K562 (cell line): Measurements from ENCODE around the gene PATL2. TPM values are rescaled to one million over a fixed set of nuclear protein-coding genes. Genes with fewer than 3 reads are reported as not detected.
A peak's percentile ranks its signal among the peaks of the same experiment; 100 is the strongest.

Experiments used
- BRD9 ChIP-seq: fragments of 450-650 bp; IDR thresholded peaks from 2 replicates; pipeline ENCODE4 v1.6.1; 2018; ENCODE audit warnings: low read depth; ENCODE audit not compliant: partially characterized antibody
- CBX5 ChIP-seq: IDR thresholded peaks from 2 replicates; pipeline ENCODE4 v1.6.1; 2014; ENCODE audit warnings: low read depth, borderline replicate concordance
- COPS2 ChIP-seq: fragments of 450-650 bp; conservative IDR thresholded peaks from 2 replicates; pipeline ENCODE4 v1.6.1; 2016; ENCODE audit warnings: mild to moderate bottlenecking, moderate library complexity
- CSDE1 ChIP-seq, 2 experiments: fragments of 450-650 bp; IDR thresholded peaks; 2 replicates each; pipeline ENCODE4 v1.6.1; 2016; ENCODE audit warnings: mild to moderate bottlenecking in 1 of 2
- DNMT1 ChIP-seq: fragments of 450-650 bp; IDR thresholded peaks from 2 replicates; pipeline ENCODE4 v1.6.1; 2016; ENCODE audit warnings: antibody characterized with exemption, mild to moderate bottlenecking
- EHMT2 ChIP-seq: fragments of 450-650 bp; IDR thresholded peaks from 2 replicates; pipeline ENCODE4 v1.6.1; 2018; ENCODE audit warnings: antibody characterized with exemption
- HOXB6 ChIP-seq: fragments of 250-450 bp; sonication (Bioruptor Pico); IDR thresholded peaks from 2 replicates; pipeline ENCODE4 v1.5.1; 2022; ENCODE audit warnings: mild to moderate bottlenecking, borderline replicate concordance
- JUNB ChIP-seq: fragments of 450-650 bp; formaldehyde crosslinking; conservative IDR thresholded peaks from 2 replicates; pipeline ENCODE4 v1.4.0; 2020; ENCODE audit warnings: mild to moderate bottlenecking
- KLF10 ChIP-seq: fragments of 250-450 bp; sonication (Bioruptor Pico); IDR thresholded peaks from 2 replicates; pipeline ENCODE4 v1.6.1; 2021; ENCODE audit warnings: matching md5 sums
- RUNX1 ChIP-seq: sonication (generic); IDR thresholded peaks from 2 replicates; pipeline ENCODE4 v1.6.1; 2016; ENCODE audit warnings: antibody characterized with exemption, low read depth
- ZBTB1 ChIP-seq: sonication (generic); formaldehyde crosslinking; IDR thresholded peaks from 2 replicates; pipeline ENCODE4 v1.8.1; 2023; ENCODE audit warnings: missing genetic modification reagents, low read depth, mild to moderate bottlenecking, borderline replicate concordance
- ZFP1 ChIP-seq: fragments of 450-650 bp; formaldehyde crosslinking; IDR thresholded peaks from 2 replicates; pipeline ENCODE4 v1.4.0; 2020; ENCODE audit warnings: mild to moderate bottlenecking, mixed read lengths
- ZNF3 ChIP-seq: fragments of 250-450 bp; sonication (Bioruptor Pico); IDR thresholded peaks from 2 replicates; pipeline ENCODE4 v1.5.0; 2021; ENCODE audit warnings: mild to moderate bottlenecking, moderate library complexity
- ZNF324 ChIP-seq: fragments of 250-450 bp; sonication (Bioruptor Pico); IDR thresholded peaks from 2 replicates; pipeline ENCODE4 v1.4.0; 2020; ENCODE audit warnings: mild to moderate bottlenecking
- ZNF444 ChIP-seq: fragments of 250-450 bp; sonication (Bioruptor Pico); IDR thresholded peaks from 2 replicates; pipeline ENCODE4 v1.4.0; 2020; ENCODE audit warnings: mild to moderate bottlenecking, moderate library complexity
- polyA plus RNA-seq, 8 experiments: library from polyadenylated mRNA; depleted of rRNA in 4 of 8; stranded (reverse) in 5 of 8; unstranded in 3 of 8; fragments of >200 nt; fragmentation: Nextera tagmentation in 2 of 8; fragmentation: Illumina TruSeq in 1 of 8; extraction: Ambion mirVana in 2 of 8; extraction: Trizol in 1 of 8; gene quantifications; 2 replicates each; pipeline versions ENCODE4 v1.2.1 to v1.2.3, GENCODE V29; 2011 to 2014; ENCODE audit warnings: inconsistent platforms in 1 of 8, missing spikeins in 1 of 8
- total RNA-seq, 7 experiments: library from RNA; depleted of rRNA in 6 of 7; stranded (reverse); fragments of >200 nt in 6 of 7; fragmentation: Illumina TruSeq in 2 of 7; extraction: Trizol in 2 of 7; gene quantifications; 2 replicates each; pipeline versions ENCODE4 v1.2.1 to v1.2.3, GENCODE V29; 2011 to 2021; ENCODE audit warnings: low replicate concordance in 1 of 7
- TF ChIP-seq, protein P1 (sequence below): fragments of 450-650 bp; formaldehyde crosslinking; conservative IDR thresholded peaks from 2 replicates; pipeline ENCODE4 v1.4.0; 2022; ENCODE audit warnings: mild to moderate bottlenecking, missing genetic modification characterization
- TF ChIP-seq, protein P2 (sequence below): fragments of 250-450 bp; sonication (Bioruptor Pico); IDR thresholded peaks from 2 replicates; pipeline ENCODE4 v1.8.0; 2022; ENCODE audit warnings: moderate library complexity, mild to moderate bottlenecking, inconsistent platforms
- TF ChIP-seq, protein P3 (sequence below): IDR thresholded peaks from 3 replicates; pipeline ENCODE4 v1.6.1; 2011; ENCODE audit warnings: borderline replicate concordance, mild to moderate bottlenecking; ENCODE audit not compliant: insufficient read length, insufficient read depth
- TF ChIP-seq, protein P4 (sequence below): fragments of 450-650 bp; formaldehyde crosslinking; IDR thresholded peaks from 2 replicates; pipeline ENCODE4 v1.4.0; 2020; ENCODE audit warnings: mild to moderate bottlenecking, mixed read lengths
- TF ChIP-seq, protein P5 (sequence below): fragments of 250-450 bp; sonication (Bioruptor Pico); IDR thresholded peaks from 2 replicates; pipeline ENCODE4 v1.5.0; 2020; ENCODE audit warnings: mild to moderate bottlenecking, borderline replicate concordance

Gene PATL2
- total and polyA plus RNA-seq, 9 of the 15 experiments (the other 6 are each of a cell fraction or from before 2014, with no cell fraction given) = 0.42 to 1.1 (median 0.86) TPM

DNA sequence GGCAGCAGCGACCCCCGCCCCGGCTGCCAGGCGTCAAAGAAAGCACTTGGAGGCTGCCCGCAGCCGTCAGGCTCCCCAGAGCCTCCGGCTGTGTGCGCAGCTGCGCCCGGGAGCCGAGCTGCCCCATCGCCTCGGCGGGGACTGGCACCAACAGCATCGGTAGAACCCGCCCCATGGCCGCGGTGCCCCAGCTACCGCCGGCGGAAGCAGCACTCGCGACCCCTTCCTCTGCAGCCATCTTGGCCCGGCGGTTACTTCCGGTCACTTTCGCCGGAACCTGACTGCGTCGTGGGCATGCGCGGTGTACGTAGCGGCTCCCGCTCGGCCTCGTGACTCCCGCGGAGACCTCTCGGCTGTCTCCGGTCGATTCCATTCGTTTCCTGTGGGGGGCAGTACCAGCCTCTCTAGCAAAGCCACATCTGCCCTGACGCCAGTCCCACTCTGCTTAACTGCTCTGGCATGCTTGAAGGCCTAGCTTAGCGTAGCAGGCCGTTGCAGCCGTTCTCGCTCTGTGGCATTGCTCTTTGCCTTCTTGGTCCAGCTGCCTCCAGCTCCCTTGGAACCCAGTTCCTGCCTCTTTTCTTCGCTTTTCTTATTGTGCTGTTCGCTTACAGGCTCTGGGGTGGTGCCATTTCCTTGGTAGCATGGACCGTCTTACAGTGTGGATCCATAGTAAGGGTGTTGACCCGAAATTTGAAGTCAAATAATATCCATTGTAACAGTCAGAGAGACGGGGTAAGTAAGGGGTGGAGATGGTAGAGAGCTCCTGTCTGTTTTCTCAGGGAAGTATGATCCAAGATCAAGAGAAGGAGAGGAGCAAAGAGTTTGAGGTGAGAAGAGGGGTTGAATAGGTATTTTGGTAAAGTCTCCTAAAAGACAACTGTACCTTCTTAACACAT, 47.5 kb downstream of the PATL2 start, which contains the start of gene SPG11 (continued):
- TF ChIP-seq, protein P1, sequence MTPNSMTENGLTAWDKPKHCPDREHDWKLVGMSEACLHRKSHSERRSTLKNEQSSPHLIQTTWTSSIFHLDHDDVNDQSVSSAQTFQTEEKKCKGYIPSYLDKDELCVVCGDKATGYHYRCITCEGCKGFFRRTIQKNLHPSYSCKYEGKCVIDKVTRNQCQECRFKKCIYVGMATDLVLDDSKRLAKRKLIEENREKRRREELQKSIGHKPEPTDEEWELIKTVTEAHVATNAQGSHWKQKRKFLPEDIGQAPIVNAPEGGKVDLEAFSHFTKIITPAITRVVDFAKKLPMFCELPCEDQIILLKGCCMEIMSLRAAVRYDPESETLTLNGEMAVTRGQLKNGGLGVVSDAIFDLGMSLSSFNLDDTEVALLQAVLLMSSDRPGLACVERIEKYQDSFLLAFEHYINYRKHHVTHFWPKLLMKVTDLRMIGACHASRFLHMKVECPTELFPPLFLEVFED (CRISPR knock-in tag) = peak; percentile 25; the same call in 1 of the 2 replicates
- TF ChIP-seq, protein P2, sequence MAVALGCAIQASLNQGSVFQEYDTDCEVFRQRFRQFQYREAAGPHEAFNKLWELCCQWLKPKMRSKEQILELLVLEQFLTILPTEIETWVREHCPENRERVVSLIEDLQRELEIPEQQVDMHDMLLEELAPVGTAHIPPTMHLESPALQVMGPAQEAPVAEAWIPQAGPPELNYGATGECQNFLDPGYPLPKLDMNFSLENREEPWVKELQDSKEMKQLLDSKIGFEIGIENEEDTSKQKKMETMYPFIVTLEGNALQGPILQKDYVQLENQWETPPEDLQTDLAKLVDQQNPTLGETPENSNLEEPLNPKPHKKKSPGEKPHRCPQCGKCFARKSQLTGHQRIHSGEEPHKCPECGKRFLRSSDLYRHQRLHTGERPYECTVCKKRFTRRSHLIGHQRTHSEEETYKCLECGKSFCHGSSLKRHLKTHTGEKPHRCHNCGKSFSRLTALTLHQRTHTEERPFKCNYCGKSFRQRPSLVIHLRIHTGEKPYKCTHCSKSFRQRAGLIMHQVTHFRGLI (CRISPR knock-in tag) = peak; percentile 67; the same call in 1 of the 2 replicates
- 0 out of 2 replicates have a peak, but pooled peaks have one; percentile 30 for TF ChIP-seq ZNF3 (CRISPR knock-in tag)
- TF ChIP-seq ZNF324 = no peak
- no peak for TF ChIP-seq KLF10
- 0 out of 2 replicates have a peak, but pooled peaks have one; percentile 22 for TF ChIP-seq JUNB
- TF ChIP-seq, protein P3, sequence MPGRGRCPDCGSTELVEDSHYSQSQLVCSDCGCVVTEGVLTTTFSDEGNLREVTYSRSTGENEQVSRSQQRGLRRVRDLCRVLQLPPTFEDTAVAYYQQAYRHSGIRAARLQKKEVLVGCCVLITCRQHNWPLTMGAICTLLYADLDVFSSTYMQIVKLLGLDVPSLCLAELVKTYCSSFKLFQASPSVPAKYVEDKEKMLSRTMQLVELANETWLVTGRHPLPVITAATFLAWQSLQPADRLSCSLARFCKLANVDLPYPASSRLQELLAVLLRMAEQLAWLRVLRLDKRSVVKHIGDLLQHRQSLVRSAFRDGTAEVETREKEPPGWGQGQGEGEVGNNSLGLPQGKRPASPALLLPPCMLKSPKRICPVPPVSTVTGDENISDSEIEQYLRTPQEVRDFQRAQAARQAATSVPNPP = no peak
- no peak; a peak in 1 of 4 replicates for TF ChIP-seq CSDE1 (IDR thresholded peaks at IDR 0.05)
- no peak for TF ChIP-seq ZBTB1 (CRISPR knock-in tag)
- no peak for TF ChIP-seq COPS2
- TF ChIP-seq HOXB6 (CRISPR knock-in tag) = peak; percentile 59; the same call in 1 of the 2 replicates
- TF ChIP-seq, protein P4, sequence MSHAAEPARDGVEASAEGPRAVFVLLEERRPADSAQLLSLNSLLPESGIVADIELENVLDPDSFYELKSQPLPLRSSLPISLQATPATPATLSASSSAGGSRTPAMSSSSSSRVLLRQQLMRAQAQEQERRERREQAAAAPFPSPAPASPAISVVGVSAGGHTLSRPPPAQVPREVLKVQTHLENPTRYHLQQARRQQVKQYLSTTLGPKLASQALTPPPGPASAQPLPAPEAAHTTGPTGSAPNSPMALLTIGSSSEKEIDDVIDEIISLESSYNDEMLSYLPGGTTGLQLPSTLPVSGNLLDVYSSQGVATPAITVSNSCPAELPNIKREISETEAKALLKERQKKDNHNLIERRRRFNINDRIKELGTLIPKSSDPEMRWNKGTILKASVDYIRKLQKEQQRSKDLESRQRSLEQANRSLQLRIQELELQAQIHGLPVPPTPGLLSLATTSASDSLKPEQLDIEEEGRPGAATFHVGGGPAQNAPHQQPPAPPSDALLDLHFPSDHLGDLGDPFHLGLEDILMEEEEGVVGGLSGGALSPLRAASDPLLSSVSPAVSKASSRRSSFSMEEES = peak; percentile 85
- peak; percentile 98 for TF ChIP-seq BRD9
- TF ChIP-seq EHMT2 = peak; percentile 63; the same call in 1 of the 2 replicates
- TF ChIP-seq, protein P5, sequence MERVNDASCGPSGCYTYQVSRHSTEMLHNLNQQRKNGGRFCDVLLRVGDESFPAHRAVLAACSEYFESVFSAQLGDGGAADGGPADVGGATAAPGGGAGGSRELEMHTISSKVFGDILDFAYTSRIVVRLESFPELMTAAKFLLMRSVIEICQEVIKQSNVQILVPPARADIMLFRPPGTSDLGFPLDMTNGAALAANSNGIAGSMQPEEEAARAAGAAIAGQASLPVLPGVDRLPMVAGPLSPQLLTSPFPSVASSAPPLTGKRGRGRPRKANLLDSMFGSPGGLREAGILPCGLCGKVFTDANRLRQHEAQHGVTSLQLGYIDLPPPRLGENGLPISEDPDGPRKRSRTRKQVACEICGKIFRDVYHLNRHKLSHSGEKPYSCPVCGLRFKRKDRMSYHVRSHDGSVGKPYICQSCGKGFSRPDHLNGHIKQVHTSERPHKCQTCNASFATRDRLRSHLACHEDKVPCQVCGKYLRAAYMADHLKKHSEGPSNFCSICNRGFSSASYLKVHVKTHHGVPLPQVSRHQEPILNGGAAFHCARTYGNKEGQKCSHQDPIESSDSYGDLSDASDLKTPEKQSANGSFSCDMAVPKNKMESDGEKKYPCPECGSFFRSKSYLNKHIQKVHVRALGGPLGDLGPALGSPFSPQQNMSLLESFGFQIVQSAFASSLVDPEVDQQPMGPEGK = peak; percentile 65; the same call in 1 of the 2 replicates
- TF ChIP-seq DNMT1 = 0 out of 2 replicates have a peak, but pooled peaks have one; percentile 65
- no peak for TF ChIP-seq ZFP1 (CRISPR knock-in tag)
- no peak for TF ChIP-seq RUNX1
- TF ChIP-seq ZNF444 (CRISPR knock-in tag) = no peak
- peak; percentile 77; the same call in 1 of the 2 replicates for TF ChIP-seq CBX5
